Measurements from ENCODE around the gene TLDC2.
A peak's percentile ranks its signal among the peaks of the same experiment; 100 is the strongest.

Gene TLDC2

DNA sequence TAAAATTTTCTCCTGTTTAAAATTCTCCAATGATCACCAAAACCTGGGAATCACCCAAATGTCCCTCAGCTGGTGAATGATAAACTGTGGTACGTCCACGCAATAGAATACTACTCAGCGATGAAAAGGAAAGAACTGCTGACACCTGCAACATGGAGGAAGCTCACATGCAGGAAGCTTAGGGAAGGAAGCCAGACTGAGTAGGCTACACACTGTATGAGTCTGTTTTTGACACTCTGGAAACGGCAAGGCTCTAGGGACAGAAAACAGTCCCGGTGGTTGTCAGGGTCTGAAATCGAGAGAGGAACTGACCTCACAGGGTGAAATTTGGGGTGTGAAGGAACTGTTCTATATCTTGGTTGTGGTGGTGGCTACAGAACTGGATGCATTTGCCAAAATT is 25.2 kb upstream of the TLDC2 start:
- DNase-seq = no peak

DNA sequence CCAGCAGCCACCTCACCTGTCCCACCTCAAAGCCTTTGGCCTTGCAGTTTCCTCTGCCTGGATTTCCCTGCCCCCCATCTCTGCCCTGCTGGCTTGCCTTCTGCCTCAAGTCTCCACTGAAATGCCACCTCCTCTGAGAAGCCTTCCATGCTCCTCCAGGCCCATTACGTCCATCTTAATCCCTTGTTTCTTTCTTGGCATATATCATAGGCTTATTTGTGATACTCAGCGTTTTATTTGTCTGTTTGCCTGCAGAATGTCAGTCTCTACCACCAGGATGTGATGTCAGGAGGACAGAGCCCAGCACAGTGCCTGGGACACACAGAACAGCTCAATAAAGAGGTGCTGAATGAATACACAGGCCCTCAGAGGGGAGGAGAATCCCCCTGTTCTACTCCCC is 24.4 kb upstream of the TLDC2 start:
- no peak for DNase-seq

DNA sequence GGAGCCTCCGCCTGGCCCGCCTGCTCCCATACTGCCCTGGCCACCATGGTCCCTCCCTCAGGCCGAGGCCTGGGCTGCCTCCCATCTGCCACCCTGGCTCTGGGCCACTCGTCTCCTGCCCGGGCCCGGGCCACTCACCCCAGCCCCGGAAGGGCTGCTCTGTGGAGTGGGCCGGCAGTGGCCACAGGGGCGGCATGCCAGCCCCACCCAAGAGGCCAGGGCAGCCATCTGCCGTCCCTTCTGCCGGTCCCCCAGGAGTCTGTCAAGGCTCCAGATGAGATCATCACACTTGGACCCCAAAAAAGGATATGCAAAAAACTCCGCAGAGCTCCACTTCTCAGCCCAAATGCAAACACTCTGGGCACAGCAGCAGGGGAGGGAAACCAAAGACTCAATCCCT is 23.8 kb upstream of the TLDC2 start:
- no peak for DNase-seq

DNA sequence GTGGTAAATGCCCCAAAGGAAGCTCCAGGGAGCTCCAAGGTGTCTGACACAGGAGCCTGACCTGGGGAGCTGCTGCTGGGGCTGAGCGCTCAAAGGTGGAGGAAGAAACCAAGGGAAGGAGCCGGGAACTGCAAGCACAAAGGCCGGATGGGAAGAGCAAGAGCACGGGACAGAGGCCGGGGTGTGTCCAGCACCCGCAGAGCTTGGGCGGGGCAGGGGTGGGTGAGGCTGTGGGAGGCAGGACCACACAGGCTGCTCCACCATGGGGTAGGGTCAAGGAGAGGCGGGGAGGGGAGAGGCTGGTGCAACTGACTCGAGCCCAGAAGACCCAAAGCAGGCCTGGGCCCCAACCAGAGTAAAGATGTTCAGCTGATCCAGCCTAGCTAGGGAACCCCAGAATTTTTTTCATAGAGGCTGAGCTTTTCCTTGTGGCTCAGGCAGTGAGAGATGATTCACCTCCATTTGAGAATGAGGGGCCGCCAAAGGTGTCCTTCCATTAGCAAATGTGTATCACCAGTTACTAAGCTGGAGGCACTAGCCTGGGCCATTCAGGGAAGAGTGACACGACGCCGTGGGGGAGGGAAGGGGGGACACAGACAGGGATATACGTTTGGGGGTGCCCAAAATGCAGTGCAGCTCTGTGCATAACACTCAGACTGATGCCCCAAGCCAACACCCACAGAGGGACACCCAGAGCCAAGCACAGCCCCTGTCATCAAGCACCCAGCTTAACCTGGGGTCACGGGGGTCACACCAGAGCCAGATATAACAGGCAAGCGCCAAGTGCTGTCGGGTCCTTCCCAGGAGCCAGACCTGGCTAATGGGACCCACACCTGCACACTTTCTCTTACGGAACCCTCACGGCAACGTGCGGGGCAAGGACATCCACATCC is 21.3 kb upstream of the TLDC2 start:
- no peak for DNase-seq

DNA sequence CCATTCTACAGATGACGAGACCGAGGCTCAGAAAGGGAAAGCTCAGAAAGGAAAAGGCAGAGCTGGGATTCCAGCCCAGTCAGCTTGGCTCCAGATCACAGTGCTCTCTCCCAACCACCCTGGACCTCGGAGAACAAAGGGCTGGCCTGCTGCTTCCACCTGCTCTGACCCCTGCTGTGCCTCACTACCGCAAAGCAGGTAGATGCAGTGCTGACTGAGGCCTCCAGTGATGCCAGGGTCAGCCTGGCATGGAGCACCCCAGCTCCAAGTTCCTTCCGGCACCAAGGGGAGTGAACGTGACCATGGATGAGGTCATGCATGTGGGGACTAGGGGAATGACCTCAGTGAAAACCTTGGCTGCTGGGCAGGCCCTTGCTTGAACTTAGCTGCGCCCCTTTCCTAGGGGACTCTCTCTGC is 20.7 kb upstream of the TLDC2 start:
- no peak for DNase-seq

DNA sequence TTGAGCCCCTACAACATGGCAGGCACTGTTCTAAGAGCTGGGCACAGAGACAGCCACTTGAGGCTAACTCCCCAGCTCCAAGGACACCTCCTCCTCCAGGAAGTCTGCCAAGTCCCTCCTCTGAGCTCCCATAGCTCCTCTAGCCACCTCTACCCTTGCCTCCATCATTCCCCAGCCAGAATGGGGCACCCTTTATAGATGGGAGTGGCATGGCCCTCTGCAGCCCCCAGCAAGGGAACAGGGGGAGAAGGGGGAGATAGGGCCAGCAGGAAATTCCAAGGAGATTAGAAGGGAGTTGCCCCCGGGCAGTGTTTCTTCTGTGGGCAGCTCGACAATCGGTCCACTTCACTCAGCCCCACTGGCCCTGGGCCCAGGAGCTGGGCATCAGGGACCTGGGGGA is 19.7 kb upstream of the TLDC2 start:
- DNase-seq = peak; percentile 65

DNA sequence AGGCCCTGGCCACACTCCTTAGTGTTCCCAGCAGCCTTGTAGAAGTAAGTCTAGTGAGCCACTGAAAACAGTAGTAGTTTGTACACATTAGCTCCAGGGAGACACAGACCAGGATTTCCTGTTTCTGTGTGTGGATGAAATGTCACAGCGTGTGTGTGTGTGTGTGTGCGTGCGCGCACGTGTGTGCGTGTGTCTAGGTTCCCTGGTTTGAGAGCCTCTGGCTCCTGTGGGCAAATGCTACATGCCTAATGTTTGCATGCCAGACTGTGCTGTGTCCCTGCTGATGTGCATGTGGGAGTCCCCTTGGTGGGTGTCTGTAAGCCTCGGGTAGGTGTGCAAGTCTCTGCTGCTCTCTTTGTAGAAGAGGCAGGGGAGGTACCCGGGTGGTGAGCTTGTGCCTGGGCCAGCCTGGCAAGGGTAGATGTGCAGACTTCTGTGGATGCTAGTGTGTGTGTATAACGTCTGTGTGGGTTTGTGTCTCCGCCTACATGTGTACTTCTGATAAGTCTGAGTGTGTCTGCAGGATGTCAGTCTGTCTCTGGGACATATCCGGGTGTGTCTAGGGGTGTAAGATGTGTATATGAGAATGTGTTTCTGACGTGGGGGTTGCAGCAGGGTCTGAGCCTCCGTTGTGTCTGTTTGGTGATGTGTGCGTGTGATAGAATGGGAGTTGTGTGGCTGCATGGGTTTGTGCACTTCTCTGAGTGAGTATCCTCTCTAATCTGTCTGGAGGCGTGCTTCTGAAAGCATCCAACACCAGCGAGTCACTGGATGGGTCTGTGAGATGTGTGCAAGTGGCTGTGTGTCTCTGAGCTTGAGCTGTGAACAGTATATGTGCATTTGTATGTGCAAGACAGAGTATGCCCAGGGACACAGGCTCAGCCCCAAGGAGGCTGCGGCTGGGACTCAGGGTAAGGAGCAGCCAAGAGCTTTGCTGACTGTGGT is 19.0 kb upstream of the TLDC2 start:
- DNase-seq = peak; percentile 76

DNA sequence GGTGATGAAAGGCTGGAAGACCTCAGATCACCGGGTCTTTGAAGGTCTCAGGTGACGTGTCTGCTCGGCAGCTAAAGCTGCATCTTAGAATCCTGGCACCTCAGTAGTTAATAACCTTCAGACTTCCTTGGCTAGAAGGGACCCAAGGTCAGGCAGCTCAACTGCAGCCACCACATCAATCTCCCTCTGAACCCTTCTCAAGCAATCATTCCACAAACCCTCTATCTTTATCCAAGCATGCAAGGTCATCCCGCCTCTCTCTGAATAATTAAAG is 16.7 kb upstream of the TLDC2 start:
- no peak for DNase-seq

DNA sequence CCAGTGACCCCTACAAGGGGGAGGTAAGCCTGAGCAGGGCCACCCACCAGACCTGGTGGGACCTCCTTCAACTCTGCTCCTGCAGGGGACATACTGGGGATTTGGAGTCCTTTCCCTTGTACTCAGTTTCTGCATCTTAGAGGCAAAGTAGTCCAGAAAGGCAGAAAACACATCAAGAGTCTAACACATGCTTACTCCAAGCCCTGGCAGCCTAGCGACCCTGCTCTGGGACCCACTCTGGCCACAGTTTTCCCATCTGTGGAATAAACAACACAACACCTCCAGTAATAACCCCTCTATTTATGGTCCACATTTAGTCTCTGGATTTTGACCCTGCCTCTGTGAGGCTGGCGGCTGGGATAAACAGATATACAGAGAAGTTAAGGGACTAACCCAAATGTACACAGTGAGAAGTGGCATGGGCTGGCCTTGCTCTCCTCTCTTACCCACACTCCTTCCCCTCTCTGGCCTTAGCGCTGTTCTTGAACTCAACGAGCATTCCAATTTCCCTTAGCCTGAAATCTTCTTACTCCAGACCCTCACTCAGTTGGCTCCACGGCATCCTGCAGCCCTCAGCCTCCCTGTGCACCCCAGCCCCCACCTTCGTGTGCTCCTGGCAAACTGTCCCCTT is 16.1 kb upstream of the TLDC2 start:
- DNase-seq = no peak

DNA sequence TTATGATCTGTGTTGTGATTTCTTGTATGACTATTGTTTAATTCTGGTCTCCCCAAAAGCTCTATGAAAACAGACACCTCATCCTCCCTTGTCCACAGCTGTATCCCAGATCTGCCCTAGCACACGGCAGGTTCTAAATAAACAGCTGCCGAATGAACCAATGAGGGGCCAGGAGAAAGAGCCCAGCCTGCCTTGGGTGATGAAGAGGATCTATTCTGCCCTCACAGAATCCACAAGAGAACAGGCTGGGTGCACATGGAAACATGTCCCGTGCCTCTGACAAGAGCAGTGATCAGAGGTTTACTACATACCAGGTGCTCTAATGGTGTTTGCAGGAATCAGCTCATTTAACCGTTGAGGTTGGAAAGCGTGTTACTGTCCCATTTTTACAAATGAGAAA is 15.6 kb upstream of the TLDC2 start:
- no peak for DNase-seq

DNA sequence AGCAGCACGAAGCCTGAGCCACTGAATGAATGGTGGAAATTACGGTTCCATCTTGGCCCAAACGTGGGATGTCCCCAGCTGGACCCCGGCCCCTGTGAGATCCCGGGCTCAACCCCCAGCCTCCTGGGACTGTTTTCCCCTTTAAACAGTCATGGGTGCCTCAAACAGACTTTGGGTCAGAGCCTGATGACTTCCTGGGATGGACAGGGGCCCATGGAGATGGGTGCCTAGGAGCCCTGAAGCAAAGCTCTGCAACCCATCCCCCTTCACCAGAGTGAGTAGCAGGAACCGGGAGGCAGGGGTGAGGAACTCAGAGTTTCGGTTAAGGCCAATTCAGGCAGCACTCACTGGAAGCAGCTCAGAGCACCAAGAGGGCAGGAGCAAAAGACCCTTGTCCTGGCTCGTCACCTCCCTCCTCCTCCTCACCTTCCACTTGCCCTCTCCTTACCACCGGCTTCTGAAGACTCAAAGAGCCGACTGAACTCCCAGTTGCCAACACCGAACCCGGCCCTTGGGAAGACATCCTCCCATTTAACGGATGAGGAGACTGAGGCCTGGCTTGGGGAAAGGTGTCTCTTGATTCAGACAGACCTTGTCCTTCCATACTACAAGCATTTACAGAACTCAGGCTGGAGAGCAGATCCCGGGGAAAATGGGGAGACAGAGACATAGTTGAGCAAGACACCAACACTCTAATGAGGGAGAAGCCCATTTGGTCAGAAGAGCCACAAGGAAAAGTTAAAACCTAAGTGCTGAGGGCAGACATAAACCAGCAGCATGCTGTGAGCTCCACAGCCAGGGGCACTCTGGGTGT is 14.9 kb upstream of the TLDC2 start:
- no peak for DNase-seq

DNA sequence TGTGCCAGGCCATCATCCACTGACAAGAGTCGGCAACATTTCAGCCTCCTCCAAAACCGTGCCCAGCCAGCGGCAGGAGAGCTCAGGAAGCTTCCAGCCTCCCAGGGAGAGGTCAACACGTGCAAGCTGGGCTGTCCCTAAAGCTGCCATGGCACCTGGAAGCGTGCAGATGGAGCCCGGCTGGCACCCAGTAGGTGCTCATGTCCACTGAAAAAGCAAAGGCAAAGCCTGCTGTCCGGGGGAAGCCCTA is 14.4 kb upstream of the TLDC2 start:
- DNase-seq = no peak

DNA sequence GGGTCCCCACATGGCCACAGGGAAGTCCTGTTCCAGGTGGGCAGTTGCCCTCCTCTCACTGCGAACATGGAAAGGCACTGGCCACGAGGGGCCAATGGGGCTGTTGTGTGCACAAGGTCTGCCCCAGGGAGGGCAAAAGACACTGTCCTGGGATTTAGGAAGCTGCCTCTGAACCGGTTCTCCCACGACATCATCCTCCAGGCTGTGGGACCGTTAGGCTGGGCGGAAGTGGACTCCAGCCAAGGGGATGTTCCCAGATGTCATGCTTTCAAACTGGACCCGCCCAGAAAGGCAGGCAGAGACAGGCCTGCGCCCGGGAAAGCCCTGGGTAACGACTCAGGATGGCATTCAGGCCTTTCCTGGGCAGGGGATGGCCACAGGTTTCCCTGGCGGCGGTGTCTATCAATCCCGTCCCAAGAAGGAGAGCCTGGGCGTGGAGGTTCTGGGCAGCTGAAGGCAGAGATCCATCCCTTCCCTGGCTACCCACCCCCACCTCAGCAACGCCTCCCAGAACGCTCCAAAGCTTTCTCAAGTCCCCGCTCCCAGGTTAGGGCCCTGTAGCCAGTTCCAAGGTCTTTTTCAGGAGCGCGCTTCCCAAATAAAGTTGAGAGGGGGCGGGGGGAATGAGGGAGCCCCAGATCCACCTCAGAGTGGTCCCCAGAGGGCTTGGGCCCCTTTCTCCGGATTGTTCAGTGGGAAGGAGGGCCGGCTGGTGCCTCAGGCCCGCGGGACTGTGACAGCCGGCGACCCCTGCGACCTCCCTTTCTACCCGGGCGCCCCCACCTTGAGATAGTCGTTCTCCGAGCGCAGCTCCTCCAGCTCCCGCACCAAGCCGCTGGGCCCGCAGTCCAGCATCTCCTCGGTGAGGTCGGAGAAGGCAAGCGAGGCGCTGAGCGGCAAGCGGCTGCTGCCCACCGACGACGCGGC is 13.8 kb upstream of the TLDC2 start:
- DNase-seq = peak; percentile 59

DNA sequence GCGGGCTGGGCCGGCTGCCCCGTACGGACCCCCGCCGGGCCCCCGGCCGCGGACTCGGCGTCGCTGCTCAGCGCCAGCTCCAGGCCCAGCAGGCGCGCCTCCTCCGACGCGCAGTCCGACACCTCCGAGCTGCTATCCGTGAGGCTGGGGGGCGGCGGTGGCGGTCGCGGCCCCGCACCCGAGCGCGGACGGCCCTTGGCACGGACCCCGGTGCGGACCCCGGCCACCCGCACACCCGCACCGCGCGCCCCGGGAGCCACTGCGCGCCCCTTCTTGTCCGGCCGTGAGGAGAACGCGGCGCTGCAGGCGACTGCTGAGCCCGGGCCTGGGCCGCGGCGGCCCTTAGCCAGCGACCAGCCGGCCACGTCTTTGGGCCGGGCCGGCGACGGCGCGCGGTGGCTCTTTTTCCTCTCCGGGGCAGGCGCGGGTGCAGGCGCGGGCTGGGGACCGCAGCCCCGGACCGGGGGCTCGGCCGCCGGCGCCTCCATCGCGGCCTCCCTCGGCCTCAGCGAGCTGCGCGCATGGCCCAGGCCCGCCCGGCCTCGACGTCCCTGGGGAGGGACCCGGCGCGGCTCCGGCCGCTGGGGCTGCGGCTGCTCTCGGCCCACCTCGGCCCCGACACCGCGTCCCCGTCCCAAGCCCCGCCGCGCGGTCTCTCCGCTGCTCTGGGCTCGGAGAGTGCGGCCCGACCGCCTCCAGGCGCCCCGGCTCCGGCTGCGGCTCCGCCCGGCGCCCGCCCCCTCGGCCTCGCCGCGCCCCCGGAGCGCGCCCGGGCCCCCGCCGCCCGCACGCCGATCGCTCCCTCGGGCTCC is 12.9 kb upstream of the TLDC2 start:
- DNase-seq = no peak

DNA sequence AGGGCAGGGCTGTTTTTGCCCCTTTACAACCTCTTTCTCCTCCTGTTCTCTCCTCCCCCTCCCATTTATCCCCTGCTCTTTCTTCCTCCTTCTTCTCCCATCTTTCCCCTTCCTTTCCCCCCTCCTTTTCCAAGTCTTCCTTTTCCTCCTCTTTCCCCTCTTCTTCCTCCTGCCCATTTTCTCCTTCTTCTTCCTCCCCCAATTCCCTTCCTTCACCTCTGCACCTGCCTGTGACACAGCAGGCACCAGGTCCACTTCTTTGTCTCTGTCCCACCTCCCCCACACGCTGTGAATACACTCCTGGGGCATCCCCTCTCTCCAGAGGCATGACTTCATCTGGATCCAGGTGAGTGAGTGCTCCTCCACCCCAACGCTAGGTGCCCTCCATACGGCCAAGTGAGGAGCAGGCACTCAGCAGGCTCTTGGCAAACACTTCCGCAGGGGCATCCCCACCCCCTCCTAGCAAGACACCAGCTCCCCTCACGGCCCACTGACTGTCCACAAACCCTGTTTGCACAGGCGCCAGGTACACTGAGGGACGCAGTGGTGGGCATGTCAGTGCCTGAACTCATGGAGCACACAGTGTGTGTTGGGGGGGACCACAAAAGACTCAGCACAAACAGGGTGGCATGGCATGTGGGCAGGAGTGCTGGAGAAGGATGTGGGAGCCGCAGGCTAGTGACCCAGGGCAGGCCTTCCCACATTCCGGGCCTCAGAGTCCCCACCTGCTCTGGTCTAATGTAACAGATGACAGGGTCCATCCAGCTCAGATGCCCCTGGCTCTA is 10.7 kb upstream of the TLDC2 start:
- DNase-seq = no peak

DNA sequence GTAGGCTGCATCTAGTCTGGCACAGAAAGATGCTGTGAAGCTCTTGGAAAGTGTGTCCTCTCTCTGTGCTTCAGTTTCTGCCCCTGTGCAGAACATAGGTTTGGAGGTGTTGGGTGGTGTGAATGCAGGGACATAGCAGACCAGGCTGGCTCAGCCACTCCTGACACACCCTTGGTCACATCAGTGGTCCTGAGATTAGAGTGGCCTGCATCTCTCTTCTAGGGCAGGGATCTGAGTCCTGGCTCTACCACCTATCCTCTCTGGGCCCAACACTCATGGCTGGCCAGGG is 10.1 kb upstream of the TLDC2 start:
- DNase-seq = no peak

DNA sequence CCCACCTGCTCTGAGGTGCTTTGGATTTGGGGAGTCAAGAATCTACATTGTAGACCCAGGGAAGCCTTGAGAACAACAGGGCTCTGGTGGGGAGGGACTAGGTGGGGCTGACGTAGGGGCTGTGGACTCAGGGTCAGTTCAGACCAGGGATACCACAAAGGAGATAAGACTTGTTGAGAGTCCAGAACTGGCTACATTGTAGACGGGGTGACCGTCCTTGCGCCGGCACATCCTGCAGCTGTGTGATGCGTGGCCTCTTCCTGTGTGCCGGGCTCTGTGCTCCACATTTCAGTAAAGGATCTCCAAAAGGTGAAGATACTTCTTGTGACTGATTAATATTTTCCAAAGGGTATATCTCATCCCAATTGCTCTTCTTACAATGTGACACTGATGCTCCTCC is 9.8 kb upstream of the TLDC2 start:
- no peak for DNase-seq

DNA sequence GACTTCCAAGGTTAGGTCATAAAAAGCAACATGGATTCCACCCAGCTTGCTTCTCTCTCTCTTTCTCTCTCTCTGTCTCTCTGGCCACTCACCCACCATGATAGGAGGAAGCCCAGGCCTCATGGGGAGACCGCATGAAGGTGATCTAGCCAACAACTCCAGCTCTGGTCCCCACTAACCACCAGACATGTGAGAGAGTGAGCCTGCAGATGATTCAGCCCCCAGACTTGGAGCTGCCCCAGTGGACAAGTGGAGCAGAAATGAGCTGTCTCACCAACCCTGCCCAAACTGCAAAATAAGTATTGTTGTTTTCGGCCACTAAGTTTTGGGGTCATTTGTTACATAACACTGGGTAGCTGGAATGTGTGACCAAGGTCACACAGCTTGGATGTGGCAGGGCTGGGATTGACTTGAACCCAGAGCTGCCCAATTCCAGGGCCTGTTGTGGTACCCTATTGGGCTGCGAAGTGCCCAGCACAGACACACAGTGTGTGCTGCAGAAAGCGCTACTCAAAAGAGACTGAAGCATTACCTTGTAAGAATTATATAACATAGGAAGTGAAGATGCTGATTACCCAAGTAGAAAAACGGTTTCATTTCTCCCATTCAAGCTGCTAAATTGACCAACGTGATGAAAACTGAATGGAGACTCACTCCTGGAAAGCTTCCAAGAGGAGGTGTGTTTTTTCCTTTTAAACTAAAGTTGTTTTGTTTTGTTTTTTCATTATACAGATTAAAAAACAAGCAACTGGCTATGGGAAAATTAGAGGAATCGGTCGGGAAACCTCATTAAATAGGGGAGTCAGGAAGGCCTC is 9.1 kb upstream of the TLDC2 start:
- DNase-seq = no peak

Measured in hematopoietic multipotent progenitor cell treated with erythropoietin and hydrocortisone succinate and interleukin-3 and kit ligand, for 8 days (in vitro differentiated cells).